Measurements from ENCODE around the gene BRIP1. TPM values are rescaled to one million over a fixed set of nuclear protein-coding genes. Genes with fewer than 3 reads are reported as not detected.

BRIP1 gene
- total and polyA plus RNA-seq, 2 donors (not counting 1 experiment from before 2014, with no cell fraction given) = 4.0 to 8.1 TPM

DNA sequence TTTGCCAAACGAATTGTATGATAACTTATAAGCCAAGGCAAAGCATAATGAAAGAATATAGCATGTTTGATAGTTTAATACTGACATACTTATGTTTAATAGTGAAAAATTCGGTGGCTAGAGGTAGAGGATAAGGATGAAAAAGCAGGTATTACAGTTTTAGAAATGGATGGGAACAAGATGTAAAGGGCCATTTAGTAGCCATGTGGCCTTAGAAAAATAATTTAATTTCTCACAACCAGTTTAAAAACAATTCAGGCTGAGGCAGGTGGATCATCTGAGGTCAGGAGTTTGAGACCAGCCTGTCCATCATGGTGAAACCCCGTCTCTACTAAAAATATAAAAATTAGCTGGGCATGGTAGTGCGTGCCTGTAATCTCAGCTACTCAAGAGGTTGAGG lies 152.8 kb downstream of the BRIP1 start:
- H3K4me2 ChIP-seq (ENCODE audit: extremely low read depth, insufficient read depth, low read length) = no peak overlapping the region
- no peaks in the 10 kb centered on the region for H4K20me1 ChIP-seq (ENCODE audit: control insufficient read depth, extremely low read depth, insufficient read depth, low read length)
- H3K79me2 ChIP-seq (ENCODE audit: control insufficient read depth, insufficient read depth, low read length) = no peaks in the 10 kb centered on the region
- H3K27ac ChIP-seq (ENCODE audit: insufficient read depth, low read length) = no peak overlapping the region
- H3K27me3 ChIP-seq (ENCODE audit: control insufficient read depth, insufficient read depth, low read length) = no peaks in the 10 kb centered on the region
- H3K4me3 ChIP-seq (replicated peaks in 1 of 4; ENCODE audit: control extremely low read depth in 1 of 4, insufficient read depth in 1 of 4, low read depth in 3 of 4, low read length in 4 of 4) = no peak overlapping the region
- TF ChIP-seq, protein P1, sequence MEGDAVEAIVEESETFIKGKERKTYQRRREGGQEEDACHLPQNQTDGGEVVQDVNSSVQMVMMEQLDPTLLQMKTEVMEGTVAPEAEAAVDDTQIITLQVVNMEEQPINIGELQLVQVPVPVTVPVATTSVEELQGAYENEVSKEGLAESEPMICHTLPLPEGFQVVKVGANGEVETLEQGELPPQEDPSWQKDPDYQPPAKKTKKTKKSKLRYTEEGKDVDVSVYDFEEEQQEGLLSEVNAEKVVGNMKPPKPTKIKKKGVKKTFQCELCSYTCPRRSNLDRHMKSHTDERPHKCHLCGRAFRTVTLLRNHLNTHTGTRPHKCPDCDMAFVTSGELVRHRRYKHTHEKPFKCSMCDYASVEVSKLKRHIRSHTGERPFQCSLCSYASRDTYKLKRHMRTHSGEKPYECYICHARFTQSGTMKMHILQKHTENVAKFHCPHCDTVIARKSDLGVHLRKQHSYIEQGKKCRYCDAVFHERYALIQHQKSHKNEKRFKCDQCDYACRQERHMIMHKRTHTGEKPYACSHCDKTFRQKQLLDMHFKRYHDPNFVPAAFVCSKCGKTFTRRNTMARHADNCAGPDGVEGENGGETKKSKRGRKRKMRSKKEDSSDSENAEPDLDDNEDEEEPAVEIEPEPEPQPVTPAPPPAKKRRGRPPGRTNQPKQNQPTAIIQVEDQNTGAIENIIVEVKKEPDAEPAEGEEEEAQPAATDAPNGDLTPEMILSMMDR (conservative IDR thresholded peaks at IDR 0.05 in 1 of 2, IDR thresholded peaks at IDR 0.05 in 1 of 2; ENCODE audit: low read depth in 1 of 2, low read length in 2 of 2) = no peak
- no peak for TF ChIP-seq EZH2 (IDR thresholded peaks at IDR 0.05; ENCODE audit: low read length, missing control alignments)
- H3K9ac ChIP-seq (ENCODE audit: insufficient read depth, low read length) = no peak overlapping the region
- no peak for DNase-seq (ENCODE audit: low read depth in 2 of 2)
- H3K9me3 ChIP-seq (ENCODE audit: control insufficient read depth, insufficient read depth, low read depth, low read length) = no peaks in the 10 kb centered on the region
- no peak overlapping the region for H2AFZ ChIP-seq (ENCODE audit: low read length)
- H3K36me3 ChIP-seq (ENCODE audit: control insufficient read depth, insufficient read depth, low read length) = no peaks in the 10 kb centered on the region
- H3K4me1 ChIP-seq (ENCODE audit: control insufficient read depth, extremely low read depth, insufficient read depth, low read length) = no peaks in the 10 kb centered on the region

DNA sequence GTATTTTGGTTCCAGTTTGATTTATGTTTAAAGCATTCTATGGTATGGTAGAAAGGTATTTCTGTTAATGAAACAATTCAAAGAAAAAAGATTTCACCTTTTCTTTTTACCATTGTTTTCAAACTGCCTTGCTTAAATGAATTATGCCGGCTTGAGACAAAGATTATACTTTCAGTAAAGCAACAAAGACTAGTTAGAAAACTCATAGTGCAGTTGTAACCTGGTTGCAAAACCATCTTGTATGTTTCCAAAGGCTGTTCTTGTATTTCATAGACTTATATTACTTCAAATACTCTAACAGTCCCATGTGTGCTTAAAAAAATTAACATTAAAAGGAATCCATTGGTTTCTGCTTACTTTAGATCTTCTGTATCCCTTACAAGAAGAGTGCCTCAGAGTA lies 153.8 kb downstream of the BRIP1 start:
- no peaks in the 10 kb centered on the region for H3K36me3 ChIP-seq (ENCODE audit: control insufficient read depth, insufficient read depth, low read length)
- no peak overlapping the region for H2AFZ ChIP-seq (ENCODE audit: low read length)
- H3K27me3 ChIP-seq (ENCODE audit: control insufficient read depth, insufficient read depth, low read length) = no peaks in the 10 kb centered on the region
- H4K20me1 ChIP-seq (ENCODE audit: control insufficient read depth, extremely low read depth, insufficient read depth, low read length) = no peaks in the 10 kb centered on the region
- H3K4me3 ChIP-seq (replicated peaks in 1 of 4; ENCODE audit: control extremely low read depth in 1 of 4, insufficient read depth in 1 of 4, low read depth in 3 of 4, low read length in 4 of 4) = no peak overlapping the region
- no peaks in the 10 kb centered on the region for H3K4me1 ChIP-seq (ENCODE audit: control insufficient read depth, extremely low read depth, insufficient read depth, low read length)
- no peak for DNase-seq (ENCODE audit: low read depth in 2 of 2)
- H3K9ac ChIP-seq (ENCODE audit: insufficient read depth, low read length) = no peak overlapping the region
- no peak overlapping the region for H3K4me2 ChIP-seq (ENCODE audit: extremely low read depth, insufficient read depth, low read length)
- TF ChIP-seq, protein P1 (conservative IDR thresholded peaks at IDR 0.05 in 1 of 2, IDR thresholded peaks at IDR 0.05 in 1 of 2; ENCODE audit: low read depth in 1 of 2, low read length in 2 of 2) = no peak
- no peak for TF ChIP-seq EZH2 (IDR thresholded peaks at IDR 0.05; ENCODE audit: low read length, missing control alignments)
- no peak overlapping the region for H3K27ac ChIP-seq (ENCODE audit: insufficient read depth, low read length)
- no peaks in the 10 kb centered on the region for H3K9me3 ChIP-seq (ENCODE audit: control insufficient read depth, insufficient read depth, low read depth, low read length)
- H3K79me2 ChIP-seq (ENCODE audit: control insufficient read depth, insufficient read depth, low read length) = no peaks in the 10 kb centered on the region

DNA sequence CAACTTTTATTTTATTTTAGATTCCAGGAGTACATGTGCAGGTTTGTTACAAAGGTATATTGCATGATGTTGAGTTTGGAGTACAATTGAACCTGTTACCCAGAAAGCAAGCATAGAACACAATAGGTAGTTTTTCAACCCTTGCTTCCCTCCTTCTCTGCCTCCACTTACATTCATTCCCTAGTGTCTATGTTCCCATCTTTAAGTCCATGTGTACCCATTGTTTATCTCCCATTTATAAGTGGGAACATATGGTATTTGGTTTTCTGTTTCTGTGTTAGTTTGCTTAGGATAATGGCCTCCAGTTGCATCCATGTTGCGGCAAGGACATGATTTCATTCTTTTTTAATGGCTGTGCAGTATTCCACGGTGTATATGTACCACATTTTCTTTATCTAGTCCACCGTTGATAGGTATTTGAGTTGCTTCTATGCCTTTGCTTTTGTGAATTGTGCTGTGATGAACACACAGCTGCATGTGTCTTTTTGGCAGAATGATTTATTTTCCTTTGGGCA lies 158.3 kb downstream of the BRIP1 start:
- Histone ChIP-seq H2AFZ (ENCODE audit: low read length) (no peak overlapping the region), H3K4me2 (ENCODE audit: extremely low read depth, insufficient read depth, low read length) (no peak overlapping the region), H3K36me3 (ENCODE audit: control insufficient read depth, insufficient read depth, low read length) (no peaks in the 10 kb centered on the region), H3K27me3 (ENCODE audit: control insufficient read depth, insufficient read depth, low read length) (no peaks in the 10 kb centered on the region), H3K9ac (ENCODE audit: insufficient read depth, low read length) (no peak overlapping the region), H4K20me1 (ENCODE audit: control insufficient read depth, extremely low read depth, insufficient read depth, low read length) (no peaks in the 10 kb centered on the region), H3K79me2 (ENCODE audit: control insufficient read depth, insufficient read depth, low read length) (no peaks in the 10 kb centered on the region), H3K9me3 (ENCODE audit: control insufficient read depth, insufficient read depth, low read depth, low read length) (no peaks in the 10 kb centered on the region), H3K4me3 (replicated peaks in 1 of 4; ENCODE audit: control extremely low read depth in 1 of 4, insufficient read depth in 1 of 4, low read depth in 3 of 4, low read length in 4 of 4) (no peak overlapping the region), H3K4me1 (ENCODE audit: control insufficient read depth, extremely low read depth, insufficient read depth, low read length) (no peaks in the 10 kb centered on the region), H3K27ac (ENCODE audit: insufficient read depth, low read length) (no peak overlapping the region)
- DNase-seq (ENCODE audit: low read depth in 2 of 2) = no peak
- no peak for TF ChIP-seq EZH2 (IDR thresholded peaks at IDR 0.05; ENCODE audit: low read length, missing control alignments)
- TF ChIP-seq, protein P1 (conservative IDR thresholded peaks at IDR 0.05 in 1 of 2, IDR thresholded peaks at IDR 0.05 in 1 of 2; ENCODE audit: low read depth in 1 of 2, low read length in 2 of 2) = no peak
